Tibial nerve (tissue), 4 donors: ENCODE data around the gene ING2.

Experiments used
- CTCF ChIP-seq, 5 experiments: fragments of 200-600 bp in 3 of 5; fragments of 450-650 bp in 2 of 5; sonication (generic) in 3 of 5; IDR thresholded peaks; one replicate each; pipeline ENCODE4 v1.5.1; 2016 to 2019; ENCODE audit warnings: antibody characterized with exemption in 5 of 5, mild to moderate bottlenecking in 3 of 5, moderate library complexity in 2 of 5
- EP300 ChIP-seq, 2 donors: sonication (generic); formaldehyde crosslinking; IDR thresholded peaks; one replicate each; pipeline ENCODE4 v1.6.1; 2017; ENCODE audit warnings: antibody characterized with exemption in 2 of 2, mild to moderate bottlenecking in 1 of 2
- POLR2A ChIP-seq, 2 donors: fragments of 450-650 bp; IDR thresholded peaks; one replicate each; pipeline ENCODE4 v1.6.1; 2017; ENCODE audit warnings: antibody characterized with exemption in 2 of 2, mild to moderate bottlenecking in 2 of 2, moderate library complexity in 2 of 2

- TF ChIP-seq CTCF (IDR thresholded peaks at IDR 0.05) (no peak), POLR2A (IDR thresholded peaks at IDR 0.05) (no peak), EP300 (IDR thresholded peaks at IDR 0.05) (no peak)
Measured at GRCh38 chr4:183515411-183515810, 10.6 kb downstream of the ING2 start.
